Activated CD4-positive, alpha-beta T cell treated with anti-CD3 and anti-CD28 coated beads, Interleukin-2, amount 10 ng/mL, durations not matched to agents 24 days and 14 days (primary cell): ENCODE measurements around the gene C1orf174. TPM values are rescaled to one million over a fixed set of nuclear protein-coding genes. Genes with fewer than 3 reads are reported as not detected.

Experiments
- DNase-seq: peaks from one replicate; pipeline ENCODE4 v3.0.0; 2022
- H3K27ac Mint-ChIP-seq: one replicate; pipeline ENCODE4 v1.8.0; 2022; ENCODE audit warnings: mild to moderate bottlenecking, mixed read lengths
- H3K27me3 Mint-ChIP-seq: one replicate; pipeline ENCODE4 v1.8.0; 2022; ENCODE audit warnings: mixed read lengths
- H3K36me3 Mint-ChIP-seq: one replicate; pipeline ENCODE4 v1.8.0; 2022; ENCODE audit warnings: low read depth, mild to moderate bottlenecking, mixed read lengths
- H3K4me1 Mint-ChIP-seq: one replicate; pipeline ENCODE4 v1.8.0; 2021; ENCODE audit warnings: mixed read lengths
- H3K4me3 Mint-ChIP-seq: one replicate; pipeline ENCODE4 v1.8.0; 2022; ENCODE audit warnings: mild to moderate bottlenecking, moderate library complexity, mixed read lengths
- H3K9me3 Mint-ChIP-seq: one replicate; pipeline ENCODE4 v1.8.0; 2021; ENCODE audit warnings: mixed read lengths
- intact Hi-C: fragments of 100-400 bp; cut with micrococcal nuclease; formaldehyde crosslinking; loops from one replicate; pipeline ENCODE4 v1.15.1; 2023
- total RNA-seq: library from RNA; stranded (reverse); gene quantifications from 2 replicates; pipeline ENCODE4 v1.2.3, GENCODE V29; 2022

Gene C1orf174
- total RNA-seq, 1 donor from 2014 or later: 51.5 TPM

GRCh38 chr1:3932156-3932919, 32.3 kb upstream of the C1orf174 start:
- no peak for DNase-seq
- intact Hi-C loops: no loop called here
- H3K4me1 Mint-ChIP-seq: no peaks in the 10 kb centered on the region
- no peak overlapping the region for H3K4me3 Mint-ChIP-seq
- H3K27ac Mint-ChIP-seq: no peak overlapping the region
- H3K9me3 Mint-ChIP-seq: peaks cover 10% of the 10 kb centered on the region
- H3K27me3 Mint-ChIP-seq: no peaks in the 10 kb centered on the region
- H3K36me3 Mint-ChIP-seq: no peaks in the 10 kb centered on the region

DNA sequence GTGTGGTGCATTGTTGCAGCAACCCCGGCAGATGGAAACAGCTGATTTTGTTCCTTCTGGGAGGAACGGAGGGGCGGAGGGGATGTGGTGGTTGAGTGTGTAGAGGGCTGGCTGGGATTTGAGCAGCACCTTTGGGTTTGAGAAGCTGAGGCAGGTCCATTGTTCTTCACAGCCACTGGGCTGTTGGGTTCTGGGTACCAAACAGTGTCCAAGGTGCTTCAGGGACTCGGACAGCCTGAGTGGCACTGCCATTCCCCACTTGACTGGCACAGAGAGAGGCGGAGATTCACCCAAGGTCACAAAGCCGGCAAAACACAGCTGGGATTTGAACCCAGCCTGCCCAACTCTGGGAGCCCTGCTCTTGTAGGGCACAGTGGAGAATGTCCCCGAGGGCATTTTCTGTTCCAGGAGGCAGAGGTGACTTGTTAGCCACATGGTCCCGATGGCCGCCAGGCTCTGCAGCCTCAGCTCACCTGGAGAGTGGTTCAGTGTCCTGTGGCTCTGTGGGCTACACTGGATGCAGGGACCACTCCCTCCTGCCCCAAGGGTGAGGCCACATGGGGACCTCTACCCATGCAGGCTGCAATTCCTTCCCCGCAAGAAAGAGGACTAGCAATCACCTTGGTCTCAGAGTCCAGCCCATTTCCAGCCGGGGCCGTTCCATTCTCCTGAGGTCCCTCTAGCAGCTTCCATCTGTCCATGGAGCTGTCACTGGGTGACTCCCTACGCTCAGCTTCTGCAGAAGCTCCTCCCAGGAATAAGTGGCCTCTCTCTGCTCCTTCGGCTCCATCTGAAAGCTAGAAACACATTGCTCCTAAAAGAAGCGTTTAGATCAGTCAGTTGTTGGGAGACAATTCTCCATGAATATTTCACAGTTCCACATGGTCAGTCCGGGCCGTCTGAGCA, 31.2 kb upstream of the C1orf174 start:
- H3K36me3 Mint-ChIP-seq: no peaks in the 10 kb centered on the region

DNA sequence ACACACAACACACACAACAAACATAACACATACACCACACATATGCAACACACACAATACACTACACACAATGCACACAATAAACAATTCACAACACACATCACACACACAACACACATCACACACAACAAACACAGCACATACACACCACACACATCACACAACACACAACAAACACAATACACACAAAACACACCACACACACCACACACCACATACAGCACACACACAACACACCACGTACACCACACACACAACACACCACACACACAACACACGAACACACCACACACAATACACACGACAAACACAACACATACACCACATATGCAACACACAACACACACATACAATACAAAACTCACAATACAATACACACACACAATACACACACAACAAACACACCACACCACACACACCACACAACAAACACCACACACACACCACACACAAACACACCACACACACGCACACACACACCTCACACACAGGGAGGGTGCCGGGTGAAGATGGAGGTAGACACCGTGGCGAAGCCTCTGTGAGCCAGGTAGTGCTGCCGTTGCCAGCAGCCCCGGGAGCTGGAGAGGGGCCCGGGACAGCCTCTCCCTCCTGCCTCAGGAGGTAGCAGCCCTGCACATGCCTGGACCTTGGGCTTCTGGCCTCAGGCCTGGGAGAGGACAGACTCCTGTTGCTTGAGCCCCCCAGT, 30.4 kb upstream of the C1orf174 start:
- peaks cover 7% of the 10 kb centered on the region for H3K9me3 Mint-ChIP-seq
- H3K27me3 Mint-ChIP-seq: no peaks in the 10 kb centered on the region
- no peaks in the 10 kb centered on the region for H3K4me1 Mint-ChIP-seq
- intact Hi-C loops: no loop called here
- no peak overlapping the region for H3K27ac Mint-ChIP-seq
- no peak for DNase-seq
- no peaks in the 10 kb centered on the region for H3K36me3 Mint-ChIP-seq
- H3K4me3 Mint-ChIP-seq: no peak overlapping the region

More for the DNA sequence above, 31.2 kb upstream of the C1orf174 start:
- H3K4me3 Mint-ChIP-seq: no peak overlapping the region
- H3K9me3 Mint-ChIP-seq: peaks cover 7% of the 10 kb centered on the region
- H3K27me3 Mint-ChIP-seq: no peaks in the 10 kb centered on the region
- no peak for DNase-seq
- no peaks in the 10 kb centered on the region for H3K4me1 Mint-ChIP-seq
- H3K27ac Mint-ChIP-seq: no peak overlapping the region
- intact Hi-C loops: no loop called here

DNA sequence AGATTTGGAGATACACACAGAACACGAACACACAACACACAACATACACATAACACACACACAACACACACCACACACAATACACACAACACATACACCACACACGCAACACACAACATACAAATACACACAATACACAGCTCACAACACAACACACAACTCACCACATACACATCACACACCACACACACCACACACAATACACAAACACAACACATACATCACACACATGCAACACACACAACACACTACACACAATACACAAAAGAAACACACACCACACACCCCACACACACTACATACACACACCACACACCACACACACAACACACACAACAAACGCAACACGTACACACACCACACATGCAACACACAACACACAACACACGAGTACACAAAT, 29.1 kb upstream of the C1orf174 start:
- intact Hi-C loops: no loop called here
- peaks cover 7% of the 10 kb centered on the region for H3K9me3 Mint-ChIP-seq
- H3K27me3 Mint-ChIP-seq: no peaks in the 10 kb centered on the region
- H3K27ac Mint-ChIP-seq: no peak overlapping the region
- H3K36me3 Mint-ChIP-seq: no peaks in the 10 kb centered on the region
- DNase-seq: no peak
- H3K4me3 Mint-ChIP-seq: no peak overlapping the region
- H3K4me1 Mint-ChIP-seq: no peaks in the 10 kb centered on the region

- intact Hi-C loops: no loop called here
- Mint-ChIP-seq H3K36me3 (no peaks in the 10 kb centered on the region), H3K4me3 (no peak overlapping the region), H3K9me3 (peaks cover 7% of the 10 kb centered on the region), H3K4me1 (no peaks in the 10 kb centered on the region), H3K27me3 (no peaks in the 10 kb centered on the region), H3K27ac (no peak overlapping the region)
- no peak for DNase-seq
Measured at GRCh38 chr1:3928586-3928985, 28.5 kb upstream of the C1orf174 start.

- H3K4me3 Mint-ChIP-seq: no peak overlapping the region
- no peaks in the 10 kb centered on the region for H3K36me3 Mint-ChIP-seq
- intact Hi-C loops: no loop called here
- peaks cover 7% of the 10 kb centered on the region for H3K9me3 Mint-ChIP-seq
- H3K27ac Mint-ChIP-seq: no peak overlapping the region
- H3K27me3 Mint-ChIP-seq: no peaks in the 10 kb centered on the region
- DNase-seq: no peak
- H3K4me1 Mint-ChIP-seq: no peaks in the 10 kb centered on the region
Measured at GRCh38 chr1:3926956-3927355, 26.9 kb upstream of the C1orf174 start.

- Mint-ChIP-seq H3K36me3 (no peaks in the 10 kb centered on the region), H3K4me3 (no peak overlapping the region), H3K27me3 (no peaks in the 10 kb centered on the region), H3K4me1 (no peaks in the 10 kb centered on the region), H3K9me3 (peaks cover 7% of the 10 kb centered on the region), H3K27ac (no peak overlapping the region)
- intact Hi-C loops: no loop called here
- DNase-seq: no peak
Measured at GRCh38 chr1:3925762-3926161, 25.7 kb upstream of the C1orf174 start.

DNA sequence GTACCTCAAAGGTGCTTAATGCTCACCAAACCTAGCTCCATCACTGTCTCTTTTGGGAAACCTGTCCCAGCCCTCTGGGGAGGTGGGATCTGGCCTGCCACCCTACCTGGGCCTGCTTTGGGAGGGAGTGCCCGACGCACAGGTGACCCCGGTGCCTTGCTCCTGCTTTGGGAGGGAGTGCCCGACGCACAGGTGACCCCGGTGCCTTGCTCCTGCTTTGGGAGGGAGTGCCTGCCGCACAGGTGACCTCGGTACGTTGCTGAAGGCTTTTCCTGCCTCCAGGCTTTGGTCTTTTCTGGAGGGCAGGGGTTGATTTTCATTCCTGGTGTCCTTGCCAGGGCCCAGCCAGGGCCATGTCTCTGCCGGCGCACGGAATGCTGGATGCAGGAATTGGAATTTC, 25.2 kb upstream of the C1orf174 start:
- H3K36me3 Mint-ChIP-seq: no peaks in the 10 kb centered on the region
- H3K27me3 Mint-ChIP-seq: no peaks in the 10 kb centered on the region
- no peak overlapping the region for H3K4me3 Mint-ChIP-seq
- H3K27ac Mint-ChIP-seq: no peak overlapping the region
- no peak for DNase-seq
- intact Hi-C loops: no loop called here
- H3K9me3 Mint-ChIP-seq: peaks cover 4% of the 10 kb centered on the region
- no peaks in the 10 kb centered on the region for H3K4me1 Mint-ChIP-seq

GRCh38 chr1:3924825-3925220, 24.8 kb upstream of the C1orf174 start:
- DNase-seq: no peak
- Mint-ChIP-seq H3K4me3 (no peak overlapping the region), H3K27ac (no peak overlapping the region), H3K27me3 (no peaks in the 10 kb centered on the region), H3K36me3 (no peaks in the 10 kb centered on the region), H3K9me3 (no peaks in the 10 kb centered on the region), H3K4me1 (no peaks in the 10 kb centered on the region)
- intact Hi-C loops: no loop called here

DNA sequence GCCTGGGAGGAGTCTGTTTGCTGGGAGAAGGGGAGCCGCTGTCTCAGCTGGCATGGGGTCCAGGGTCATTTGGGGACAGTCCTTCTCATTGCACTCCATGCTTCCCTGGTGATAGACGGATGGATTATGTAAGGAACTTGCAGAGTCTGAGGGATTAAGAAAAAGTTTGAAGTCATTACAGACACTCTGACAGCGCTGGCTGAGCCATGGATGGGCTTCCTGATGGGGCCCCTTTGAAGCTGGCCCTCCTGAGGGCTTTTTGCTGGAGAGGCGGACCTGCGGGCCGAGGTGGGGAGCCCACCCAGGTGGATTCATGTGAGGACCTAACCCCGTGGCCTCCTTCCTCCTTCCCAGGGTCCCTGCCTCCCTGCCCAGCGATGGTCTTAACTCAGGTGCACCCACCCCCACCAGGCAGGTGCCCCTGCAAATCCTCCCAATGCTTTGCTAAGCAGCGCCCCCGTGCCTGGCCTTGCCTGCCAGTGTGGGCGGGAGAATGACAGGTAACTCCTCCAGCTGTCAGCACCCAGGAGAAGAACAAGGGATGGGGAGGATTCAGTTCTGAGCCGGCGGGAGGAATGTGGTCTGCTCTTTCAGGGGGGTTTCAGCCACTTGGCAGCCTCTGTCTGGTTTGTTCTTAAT, 24.2 kb upstream of the C1orf174 start:
- Mint-ChIP-seq H3K36me3 (no peaks in the 10 kb centered on the region), H3K9me3 (no peaks in the 10 kb centered on the region), H3K27me3 (no peaks in the 10 kb centered on the region), H3K4me1 (no peaks in the 10 kb centered on the region), H3K4me3 (no peak overlapping the region), H3K27ac (no peak overlapping the region)
- DNase-seq: no peak
- intact Hi-C loops: no loop called here

DNA sequence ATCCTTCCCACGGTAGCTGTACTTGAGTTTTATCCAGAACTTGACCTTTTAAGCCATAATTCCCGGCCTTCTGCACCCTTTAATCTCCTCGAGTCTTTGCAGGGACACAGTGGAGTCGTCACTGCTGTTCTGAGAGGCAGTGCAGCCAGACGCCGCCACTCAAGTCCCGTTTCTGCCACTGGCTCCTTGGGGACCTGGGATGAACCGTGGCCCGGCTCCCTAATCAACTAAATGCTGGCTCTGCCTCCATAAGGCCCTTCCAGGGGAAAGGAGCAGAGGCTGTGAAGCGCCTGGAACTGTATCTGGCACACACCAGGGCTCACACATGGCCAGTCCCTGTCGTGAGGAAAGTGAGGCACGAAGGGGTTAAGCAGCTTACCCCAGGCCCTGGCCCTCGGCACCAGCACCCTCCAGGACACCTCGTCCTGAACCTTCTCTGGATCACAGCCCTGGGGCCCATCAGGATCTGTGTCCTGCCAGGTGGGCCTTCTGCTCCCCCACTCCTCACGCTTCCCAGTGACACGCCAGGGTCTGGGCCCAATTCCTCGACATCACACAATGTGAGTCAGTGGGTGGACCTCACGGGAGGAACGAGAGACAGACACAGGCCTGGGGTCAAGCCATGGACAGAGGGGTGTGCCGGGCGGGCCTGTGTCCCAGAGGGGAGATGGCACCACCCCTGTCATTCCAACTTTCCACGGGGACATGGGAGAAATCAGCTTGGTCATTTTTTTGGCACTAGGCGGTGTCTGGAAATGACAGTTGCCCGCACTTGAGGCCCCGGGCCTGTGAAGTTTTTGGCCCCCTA, 23.5 kb upstream of the C1orf174 start:
- H3K36me3 Mint-ChIP-seq: no peaks in the 10 kb centered on the region
- no peak for DNase-seq
- H3K27ac Mint-ChIP-seq: no peak overlapping the region
- H3K4me1 Mint-ChIP-seq: no peaks in the 10 kb centered on the region
- intact Hi-C loops: no loop called here
- H3K9me3 Mint-ChIP-seq: no peaks in the 10 kb centered on the region
- H3K4me3 Mint-ChIP-seq: no peak overlapping the region
- no peaks in the 10 kb centered on the region for H3K27me3 Mint-ChIP-seq

- no peaks in the 10 kb centered on the region for H3K27me3 Mint-ChIP-seq
- no peaks in the 10 kb centered on the region for H3K36me3 Mint-ChIP-seq
- no peak for DNase-seq
- H3K9me3 Mint-ChIP-seq: no peaks in the 10 kb centered on the region
- no peak overlapping the region for H3K4me3 Mint-ChIP-seq
- H3K27ac Mint-ChIP-seq: no peak overlapping the region
- no peaks in the 10 kb centered on the region for H3K4me1 Mint-ChIP-seq
- intact Hi-C loops: no loop called here
Measured at GRCh38 chr1:3922851-3923250, 22.8 kb upstream of the C1orf174 start.

DNA sequence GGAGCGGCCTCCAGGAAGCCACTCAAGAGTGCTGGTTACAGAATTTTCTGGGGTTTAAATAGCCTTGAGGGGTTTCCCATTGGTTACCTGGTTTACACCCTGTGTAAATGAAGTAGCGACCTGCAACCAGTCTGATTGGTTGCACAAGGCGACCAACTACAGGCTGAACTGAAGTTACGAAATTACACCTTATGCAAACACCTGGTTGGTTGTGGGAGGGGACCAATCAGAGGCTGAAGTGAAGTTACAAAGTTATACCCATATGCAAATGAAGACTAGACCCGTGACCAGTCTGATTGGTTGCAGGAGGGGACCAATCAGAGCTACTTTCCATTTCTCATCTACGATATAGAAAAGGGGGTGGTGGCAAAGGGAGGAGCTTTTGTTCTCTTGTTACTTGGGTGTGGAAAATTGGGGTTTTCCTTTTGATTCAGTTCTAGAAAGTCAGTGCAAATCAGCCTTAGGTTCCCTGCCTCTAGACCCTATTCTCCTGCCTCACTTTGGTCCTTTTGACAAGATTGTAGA, 22.2 kb upstream of the C1orf174 start:
- intact Hi-C loops: no loop called here
- Mint-ChIP-seq H3K27me3 (no peaks in the 10 kb centered on the region), H3K36me3 (no peaks in the 10 kb centered on the region), H3K9me3 (no peaks in the 10 kb centered on the region), H3K27ac (no peak overlapping the region), H3K4me3 (no peak overlapping the region), H3K4me1 (no peaks in the 10 kb centered on the region)
- DNase-seq: no peak
